Measurements from ENCODE around the gene TRIO. TPM values are rescaled to one million over a fixed set of nuclear protein-coding genes. Genes with fewer than 3 reads are reported as not detected.

The TRIO gene
- total RNA-seq, 5 donors from 2014 or later (not counting 1 experiment from before 2014, with no cell fraction given): 6.2 to 31.1 (median 11.8) TPM

Other genes starting within 250 kb of the TRIO start
- under 1 TPM in 1 of 5 donors, not detected in 4; 0.03 TPM for gene DNAH5, start 198.7 kb upstream of the TRIO start, total RNA-seq

Measured in T-cell (primary cell).